LNCAP (cell line): ENCODE measurements around the gene ATP6V0A1.

Experiments used
- CTCF ChIP-seq: fragments of 450-650 bp; IDR thresholded peaks from 2 replicates; pipeline ENCODE4 v1.5.1; 2017; ENCODE audit warnings: mild to moderate bottlenecking

Gene ATP6V0A1

GRCh38 chr17:42560246-42560645 lies 101.6 kb downstream of the ATP6V0A1 start:
- TF ChIP-seq CTCF: no peak

- no peak for TF ChIP-seq CTCF
Measured at GRCh38 chr17:42561897-42562387, 103.3 kb downstream of the ATP6V0A1 start, which contains the start of gene COASY. TSS of gene COASY (plus strand) at chr17:42562148. CDS start at chr17:42562623, 475 bp downstream.

- no peak for TF ChIP-seq CTCF
Measured at GRCh38 chr17:42562388-42563142, 103.9 kb downstream of the ATP6V0A1 start.

- no peak for TF ChIP-seq CTCF
Measured at GRCh38 chr17:42563143-42563509, 104.4 kb downstream of the ATP6V0A1 start.

GRCh38 chr17:42563543-42563942 lies 104.9 kb downstream of the ATP6V0A1 start:
- TF ChIP-seq CTCF: no peak

GRCh38 chr17:42563950-42564349 lies 105.3 kb downstream of the ATP6V0A1 start:
- no peak for TF ChIP-seq CTCF

- no peak for TF ChIP-seq CTCF
Measured at GRCh38 chr17:42564815-42565522, 106.3 kb downstream of the ATP6V0A1 start.
